ENCODE data around the gene TMEM161A. TPM values are rescaled to one million over a fixed set of nuclear protein-coding genes. Genes with fewer than 3 reads are reported as not detected.
A peak's percentile ranks its signal among the peaks of the same experiment; 100 is the strongest.

Gene TMEM161A
- total RNA-seq, 6 experiments from 2014 or later, result 20.5 to 27.9 (median 25.4) TPM

GRCh38 chr19:19119325-19120237, 18.7 kb downstream of the TMEM161A start:
- H3K4me1 Mint-ChIP-seq (ENCODE audit: low read depth), result no peaks in the 10 kb centered on the region
- DNase-seq, result no peak
- no peak for TF ChIP-seq CTCF (IDR thresholded peaks at IDR 0.05)
- peaks cover 9% of the 10 kb centered on the region for H3K9me3 Mint-ChIP-seq
- H3K27me3 Mint-ChIP-seq (ENCODE audit: insufficient read depth), result no peaks in the 10 kb centered on the region
- H3K36me3 Mint-ChIP-seq (ENCODE audit: low read depth), result peaks cover 24% of the 10 kb centered on the region
- H3K27ac Mint-ChIP-seq, result no peak overlapping the region
- H3K4me3 Mint-ChIP-seq, result no peak overlapping the region

GRCh38 chr19:19115954-19116353, 22.3 kb downstream of the TMEM161A start:
- Mint-ChIP-seq H3K27me3 (ENCODE audit: insufficient read depth) (no peaks in the 10 kb centered on the region; the same call in 1 of the 2 replicates), H3K4me3 (no peak overlapping the region), H3K9me3 (no peaks in the 10 kb centered on the region), H3K36me3 (ENCODE audit: low read depth) (peaks cover 4% of the 10 kb centered on the region; the same call in 1 of the 2 replicates), H3K4me1 (ENCODE audit: low read depth) (peaks cover 7% of the 10 kb centered on the region), H3K27ac (no peak overlapping the region)
- TF ChIP-seq CTCF (IDR thresholded peaks at IDR 0.05), result peak; percentile 74
- no peak for DNase-seq

GRCh38 chr19:19113040-19113626, 25.1 kb downstream of the TMEM161A start:
- H3K27ac Mint-ChIP-seq, result no peak overlapping the region
- no peaks in the 10 kb centered on the region for H3K9me3 Mint-ChIP-seq
- no peaks in the 10 kb centered on the region; the same call in none of the 2 replicates for H3K27me3 Mint-ChIP-seq (ENCODE audit: insufficient read depth)
- H3K4me3 Mint-ChIP-seq, result no peak overlapping the region
- H3K36me3 Mint-ChIP-seq (ENCODE audit: low read depth), result no peaks in the 10 kb centered on the region
- DNase-seq, result peak; percentile 28
- H3K4me1 Mint-ChIP-seq (ENCODE audit: low read depth), result peaks cover 17% of the 10 kb centered on the region
- 0 out of 2 replicates have a peak, but pooled peaks have one; percentile 23 for TF ChIP-seq CTCF (IDR thresholded peaks at IDR 0.05)

- Mint-ChIP-seq H3K4me1 (ENCODE audit: low read depth) (peaks cover 17% of the 10 kb centered on the region), H3K4me3 (no peak overlapping the region), H3K36me3 (ENCODE audit: low read depth) (no peaks in the 10 kb centered on the region), H3K27me3 (ENCODE audit: insufficient read depth) (no peaks in the 10 kb centered on the region; the same call in none of the 2 replicates), H3K27ac (no peak overlapping the region), H3K9me3 (no peaks in the 10 kb centered on the region)
- no peak for DNase-seq
- TF ChIP-seq CTCF (IDR thresholded peaks at IDR 0.05), result no peak
Observed at GRCh38 chr19:19111967-19112580, 26.2 kb downstream of the TMEM161A start.

GRCh38 chr19:19111136-19111835, 27.0 kb downstream of the TMEM161A start:
- no peak for DNase-seq
- peaks cover 19% of the 10 kb centered on the region for H3K4me1 Mint-ChIP-seq (ENCODE audit: low read depth)
- H3K27me3 Mint-ChIP-seq (ENCODE audit: insufficient read depth), result no peaks in the 10 kb centered on the region; the same call in none of the 2 replicates
- no peak for TF ChIP-seq CTCF (IDR thresholded peaks at IDR 0.05)
- no peaks in the 10 kb centered on the region for H3K36me3 Mint-ChIP-seq (ENCODE audit: low read depth)
- H3K9me3 Mint-ChIP-seq, result no peaks in the 10 kb centered on the region
- H3K4me3 Mint-ChIP-seq, result no peak overlapping the region
- H3K27ac Mint-ChIP-seq, result no peak overlapping the region

Measured in HFFc6 (cell line).